GM23248 (cell line): ENCODE measurements around the gene RPS5. TPM values are rescaled to one million over a fixed set of nuclear protein-coding genes. Genes with fewer than 3 reads are reported as not detected.

Experiments
- DNase-seq: peaks from one replicate; pipeline ENCODE4 v3.0.0-alpha.2; 2015
- H2AFZ ChIP-seq: fragments of 200-600 bp; sonication (generic); 2 replicates; pipeline ENCODE4 v1.6.1; 2016; ENCODE audit warnings: antibody characterized with exemption
- H3F3A ChIP-seq: fragments of 200-600 bp; sonication (generic); 2 replicates; pipeline ENCODE4 v1.6.1; 2016; ENCODE audit warnings: mild to moderate bottlenecking, antibody characterized with exemption, mixed run types; ENCODE audit not compliant: insufficient read depth
- H3K27ac ChIP-seq: fragments of 200-600 bp; sonication (generic); 2 replicates; pipeline ENCODE4 v1.5.1; 2016; ENCODE audit warnings: mild to moderate bottlenecking
- H3K27me3 ChIP-seq: fragments of 200-600 bp; sonication (generic); replicated peaks from 2 replicates; pipeline ENCODE4 v1.6.1; 2016; ENCODE audit warnings: mild to moderate bottlenecking; ENCODE audit not compliant: insufficient read depth
- H3K36me3 ChIP-seq: fragments of 200-600 bp; sonication (generic); 2 replicates; pipeline ENCODE4 v1.6.1; 2016; ENCODE audit warnings: low read depth, mild to moderate bottlenecking
- H3K4me1 ChIP-seq: fragments of 200-600 bp; sonication (generic); 2 replicates; pipeline ENCODE4 v1.6.1; 2016; ENCODE audit warnings: mild to moderate bottlenecking; ENCODE audit not compliant: insufficient read depth
- H3K4me2 ChIP-seq: fragments of 200-600 bp; sonication (generic); one replicate; pipeline ENCODE4 v1.6.1; 2016; ENCODE audit warnings: mild to moderate bottlenecking; ENCODE audit not compliant: unreplicated experiment
- H3K4me3 ChIP-seq: fragments of 200-600 bp; sonication (generic); 2 replicates; pipeline ENCODE4 v1.5.1; 2016; ENCODE audit warnings: mild to moderate bottlenecking
- H3K79me2 ChIP-seq: fragments of 200-600 bp; sonication (generic); 2 replicates; pipeline ENCODE4 v1.6.1; 2016; ENCODE audit warnings: mild to moderate bottlenecking; ENCODE audit not compliant: insufficient read depth
- H3K9ac ChIP-seq: fragments of 200-600 bp; sonication (generic); 2 replicates; pipeline ENCODE4 v1.6.1; 2016; ENCODE audit warnings: mild to moderate bottlenecking
- H3K9me2 ChIP-seq: fragments of 200-600 bp; sonication (generic); 2 replicates; pipeline ENCODE4 v1.6.1; 2016; ENCODE audit warnings: mixed run types, mild to moderate bottlenecking, moderate library complexity; ENCODE audit not compliant: insufficient read depth
- H3K9me3 ChIP-seq: fragments of 200-600 bp; sonication (generic); one replicate; pipeline ENCODE4 v1.6.1; 2017; ENCODE audit warnings: low read depth
- H4K20me1 ChIP-seq: fragments of 200-600 bp; sonication (generic); 2 replicates; pipeline ENCODE4 v1.6.0; 2016; ENCODE audit not compliant: insufficient read depth
- EZH2 ChIP-seq: fragments of 200-600 bp; sonication (generic); IDR thresholded peaks from 2 replicates; pipeline ENCODE4 v1.6.1; 2018; ENCODE audit warnings: antibody characterized with exemption, mild to moderate bottlenecking; ENCODE audit not compliant: insufficient read depth, poor library complexity, severe bottlenecking
- EZH2phosphoT487 ChIP-seq: fragments of 200-600 bp; sonication (generic); IDR thresholded peaks from 2 replicates; pipeline ENCODE4 v1.6.1; 2018; ENCODE audit warnings: antibody characterized with exemption, moderate library complexity, mild to moderate bottlenecking, low read depth; ENCODE audit not compliant: insufficient read depth
- WGBS, 2 experiments: methylation state at CpG; one replicate each; pipeline ENCODE4 v1.1.6; 2015 to 2017; ENCODE audit warnings: low lambda C conversion rate in 2 of 2, low coverage in 1 of 2; ENCODE audit errors: missing lambda C conversion rate in 2 of 2; 5-methylcytosine and 5-hydroxymethylcytosine counted together
- in situ Hi-C: fragments of 300-500 bp; cut with MboI; formaldehyde crosslinking; loops from 2 replicates; pipeline ENCODE4 v1.15.0; 2020
- polyA plus RNA-seq: library from polyadenylated mRNA; unstranded; fragments of >200 nt; fragmentation: Nextera tagmentation; extraction: Ambion mirVana; gene quantifications from 2 replicates; pipeline ENCODE4 v1.2.1, GENCODE V29; 2016
- total RNA-seq: library from RNA; depleted of rRNA; stranded (reverse); fragments of >200 nt; shearing (Covaris generic); gene quantifications from 2 replicates; pipeline ENCODE4 v1.2.3, GENCODE V29; 2014

The RPS5 gene
- total and polyA plus RNA-seq, 2 experiments from 2014 or later = 561 to 1,366 TPM

GRCh38 chr19:58353717-58354477 lies 33.2 kb upstream of the RPS5 start:
- in situ Hi-C loops = no loop called here
- Histone ChIP-seq H3K9me2 (no peaks in the 10 kb centered on the region), H2AFZ (no peak overlapping the region), H3K79me2 (peaks cover 12% of the 10 kb centered on the region), H3K9ac (no peak overlapping the region), H4K20me1 (no peaks in the 10 kb centered on the region), H3K27me3 (no peaks in the 10 kb centered on the region), H3F3A (0 out of 2 replicates have a peak, but pooled peaks cover 9% of the 10 kb centered on the region), H3K27ac (no peak overlapping the region), H3K36me3 (no peaks in the 10 kb centered on the region), H3K4me1 (no peaks in the 10 kb centered on the region; the same call in 1 of the 2 replicates), H3K4me2 (no peak overlapping the region), H3K9me3 (no peaks in the 10 kb centered on the region), H3K4me3 (no peak overlapping the region)
- no peak for DNase-seq
- 76 to 82% methylated on average over 13 to 15 of the region's 15 CpGs for WGBS, 2 experiments
- TF ChIP-seq EZH2 (no peak), EZH2phosphoT487 (no peak)

DNA sequence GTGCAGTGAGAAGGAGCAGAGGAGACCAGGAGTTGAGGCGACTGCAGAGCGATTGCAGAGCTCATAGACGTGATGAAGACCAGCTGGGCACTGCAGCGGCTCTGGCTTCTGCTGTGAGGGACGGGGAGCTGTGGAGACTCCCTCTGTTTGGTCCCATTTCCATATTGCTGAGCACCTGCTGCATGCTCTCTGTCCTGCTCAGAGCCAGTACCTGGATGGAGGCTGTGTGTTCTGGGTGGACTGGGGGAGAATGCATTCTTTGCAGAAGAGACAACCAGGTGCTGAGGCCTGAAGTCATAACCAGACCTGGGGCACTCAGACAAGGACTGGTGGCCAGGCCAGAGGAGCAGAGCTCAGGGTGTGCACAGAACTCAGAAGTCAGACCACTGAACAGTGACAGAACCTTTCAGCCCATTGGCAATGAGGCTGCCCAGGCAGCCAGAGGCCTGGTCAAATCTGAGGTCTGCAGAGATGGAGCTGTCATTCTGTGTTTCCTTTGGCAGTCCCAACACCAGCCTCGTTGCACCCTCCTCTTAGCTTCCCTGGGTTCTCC lies 32.5 kb upstream of the RPS5 start:
- Histone ChIP-seq H3K4me1 (no peaks in the 10 kb centered on the region), H3K4me3 (no peak overlapping the region), H3K9ac (no peak overlapping the region), H3F3A (0 out of 2 replicates have a peak, but pooled peaks cover 9% of the 10 kb centered on the region), H3K9me2 (no peaks in the 10 kb centered on the region), H3K4me2 (no peak overlapping the region), H3K36me3 (no peaks in the 10 kb centered on the region), H3K27me3 (no peaks in the 10 kb centered on the region), H3K79me2 (peaks cover 6% of the 10 kb centered on the region), H4K20me1 (no peaks in the 10 kb centered on the region), H3K9me3 (no peaks in the 10 kb centered on the region), H2AFZ (no peak overlapping the region), H3K27ac (no peak overlapping the region)
- TF ChIP-seq EZH2 (no peak), EZH2phosphoT487 (no peak)
- in situ Hi-C loops = no loop called here
- WGBS, 2 experiments = 47% methylated on average over 6 of the region's 6 CpGs
- no peak for DNase-seq

DNA sequence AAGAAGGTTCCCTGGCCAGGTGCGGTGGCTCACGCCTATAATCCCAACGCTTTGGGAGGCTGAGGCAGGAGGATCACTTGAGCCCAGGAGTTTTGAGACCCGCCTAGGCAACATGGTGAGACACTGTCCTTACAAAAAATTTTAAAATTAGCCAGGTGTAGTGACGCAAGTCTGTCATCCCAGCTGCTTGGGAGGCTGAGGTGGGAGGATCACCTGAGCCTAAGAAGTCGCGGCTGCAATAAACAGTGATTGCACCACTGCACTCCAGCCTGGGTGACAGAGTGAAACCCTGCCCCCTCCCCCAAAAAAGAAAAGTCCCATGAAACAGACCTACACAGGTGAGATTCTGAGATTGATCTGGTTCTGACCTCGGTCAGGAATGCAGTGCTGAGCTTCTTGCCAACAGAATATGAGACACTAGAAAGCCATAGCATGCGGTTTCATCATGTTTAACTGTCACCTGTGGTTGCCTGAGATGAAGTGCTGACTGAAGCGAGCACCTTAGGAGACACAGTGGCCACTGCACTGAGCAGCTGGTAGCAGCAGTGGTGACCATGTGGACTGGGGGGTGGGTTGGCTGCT lies 31.8 kb upstream of the RPS5 start:
- TF ChIP-seq EZH2phosphoT487 (no peak), EZH2 (no peak)
- H3K9me2 ChIP-seq = no peaks in the 10 kb centered on the region
- in situ Hi-C loops = no loop called here
- no peak overlapping the region for H3K9ac ChIP-seq
- H3K36me3 ChIP-seq = no peaks in the 10 kb centered on the region
- WGBS, 2 experiments = 79 to 81% methylated on average over 10 of the region's 10 CpGs
- H3K79me2 ChIP-seq = no peaks in the 10 kb centered on the region
- H3F3A ChIP-seq = peaks cover 13% of the 10 kb centered on the region; the same call in 1 of the 2 replicates
- H3K9me3 ChIP-seq = no peaks in the 10 kb centered on the region
- no peak overlapping the region for H3K27ac ChIP-seq
- H3K4me1 ChIP-seq = no peaks in the 10 kb centered on the region
- DNase-seq = no peak
- no peak overlapping the region; the same call in 1 of the 2 replicates for H3K4me3 ChIP-seq
- no peaks in the 10 kb centered on the region for H4K20me1 ChIP-seq
- no peaks in the 10 kb centered on the region for H3K27me3 ChIP-seq
- no peak overlapping the region for H2AFZ ChIP-seq
- no peak overlapping the region for H3K4me2 ChIP-seq

DNA sequence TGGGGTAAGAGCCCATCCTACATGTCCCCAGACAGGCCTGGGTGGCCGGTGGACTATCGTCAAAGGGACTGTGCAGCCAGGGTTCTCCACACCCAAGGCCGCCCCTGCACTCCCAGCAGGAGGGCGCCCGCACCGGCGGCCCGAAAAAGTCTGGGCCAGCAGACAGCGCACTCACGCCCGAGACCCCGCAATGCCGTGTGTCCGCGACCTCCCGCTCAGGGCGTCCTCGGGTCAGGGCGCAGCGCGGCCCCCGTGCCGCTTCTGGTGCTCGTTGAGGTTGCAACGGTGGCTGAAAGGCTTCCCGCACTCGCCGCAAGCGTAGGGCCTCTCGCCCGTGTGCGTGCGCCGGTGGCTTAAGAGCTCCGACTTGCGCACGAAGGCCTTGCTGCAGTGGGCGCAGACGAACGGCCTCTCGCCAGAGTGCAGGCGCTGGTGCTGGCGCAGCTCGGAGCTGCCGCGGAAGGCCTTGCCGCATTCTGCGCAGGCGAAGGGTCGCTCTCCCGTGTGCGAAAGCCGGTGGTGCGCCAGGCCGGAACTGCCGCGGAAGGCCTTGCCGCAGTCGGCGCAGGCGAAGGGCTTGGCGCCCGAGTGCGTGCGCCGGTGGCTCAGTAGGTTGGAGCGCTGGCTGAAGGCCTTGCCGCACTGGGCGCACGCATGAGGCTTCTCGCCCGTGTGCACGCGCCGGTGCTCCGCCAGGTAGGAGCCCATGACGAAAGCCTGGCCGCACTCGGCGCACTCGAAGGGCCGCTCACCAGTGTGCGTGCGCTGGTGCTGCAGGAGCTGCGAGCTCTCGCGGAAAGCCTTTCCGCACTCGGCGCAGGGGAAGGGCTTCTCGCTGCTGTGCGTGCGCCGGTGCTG lies 30.9 kb upstream of the RPS5 start:
- no peaks in the 10 kb centered on the region for H3K9me3 ChIP-seq
- DNase-seq = peak; percentile 57
- H4K20me1 ChIP-seq = no peaks in the 10 kb centered on the region
- H3K79me2 ChIP-seq = no peaks in the 10 kb centered on the region
- no peak overlapping the region for H3K9ac ChIP-seq
- H3K4me1 ChIP-seq = no peaks in the 10 kb centered on the region
- peak overlapping the region; percentile 17 for H3K4me2 ChIP-seq
- in situ Hi-C loops = no loop called here
- no peaks in the 10 kb centered on the region for H3K36me3 ChIP-seq
- TF ChIP-seq EZH2 = no peak
- no peak for TF ChIP-seq EZH2phosphoT487
- no peak overlapping the region for H3K27ac ChIP-seq
- no peaks in the 10 kb centered on the region for H3K9me2 ChIP-seq
- no peaks in the 10 kb centered on the region for H3K27me3 ChIP-seq
- WGBS, 2 experiments = 16% methylated on average over 65 to 77 of the region's 94 CpGs
- H3F3A ChIP-seq = peaks cover 15% of the 10 kb centered on the region; the same call in 1 of the 2 replicates
- peak overlapping the region; percentile 50 for H3K4me3 ChIP-seq
- no peak overlapping the region for H2AFZ ChIP-seq
